ENCODE results near the gene GCGR. TPM values are rescaled to one million over a fixed set of nuclear protein-coding genes. Genes with fewer than 3 reads are reported as not detected.

Gene GCGR
- polyA plus RNA-seq, 1 donor: 2.5 TPM

- DNase-seq: no peak
- Histone ChIP-seq H3K9me3 (ENCODE audit: control insufficient read depth, low read depth, low read length) (peaks cover 4% of the 10 kb centered on the region), H3K4me3 (ENCODE audit: low read length) (no peak overlapping the region), H3K4me1 (ENCODE audit: control insufficient read depth, insufficient read depth, low read length) (peaks cover 18% of the 10 kb centered on the region), H3K36me3 (ENCODE audit: control insufficient read depth, insufficient read depth, low read length) (peaks cover 18% of the 10 kb centered on the region), H3K27me3 (ENCODE audit: control insufficient read depth, insufficient read depth, low read length) (no peaks in the 10 kb centered on the region), H3K27ac (ENCODE audit: low read length) (no peak overlapping the region)
- WGBS (ENCODE audit: insufficient coverage, low lambda C conversion rate): no CpG with 5 or more reads among the region's 30 CpGs
Measured at GRCh38 chr17:81822996-81823819, 19.3 kb downstream of the GCGR start.

- 60% methylated on average over 2 of the region's 33 CpGs for whole genome bisulfite sequencing (ENCODE audit: insufficient coverage, low lambda C conversion rate)
- Histone ChIP-seq H3K27ac (ENCODE audit: low read length) (no peak overlapping the region), H3K9me3 (ENCODE audit: control insufficient read depth, low read depth, low read length) (peaks cover 4% of the 10 kb centered on the region), H3K27me3 (ENCODE audit: control insufficient read depth, insufficient read depth, low read length) (no peaks in the 10 kb centered on the region), H3K36me3 (ENCODE audit: control insufficient read depth, insufficient read depth, low read length) (peaks cover 18% of the 10 kb centered on the region), H3K4me1 (ENCODE audit: control insufficient read depth, insufficient read depth, low read length) (peaks cover 18% of the 10 kb centered on the region), H3K4me3 (ENCODE audit: low read length) (no peak overlapping the region)
- no peak for DNase-seq
Measured at GRCh38 chr17:81823820-81824550, 20.0 kb downstream of the GCGR start.

- no CpG with 5 or more reads among the region's 11 CpGs for WGBS (ENCODE audit: insufficient coverage, low lambda C conversion rate)
- H3K36me3 ChIP-seq (ENCODE audit: control insufficient read depth, insufficient read depth, low read length): peaks cover 18% of the 10 kb centered on the region
- H3K27ac ChIP-seq (ENCODE audit: low read length): no peak overlapping the region
- H3K27me3 ChIP-seq (ENCODE audit: control insufficient read depth, insufficient read depth, low read length): no peaks in the 10 kb centered on the region
- peaks cover 4% of the 10 kb centered on the region for H3K9me3 ChIP-seq (ENCODE audit: control insufficient read depth, low read depth, low read length)
- H3K4me3 ChIP-seq (ENCODE audit: low read length): no peak overlapping the region
- peaks cover 18% of the 10 kb centered on the region for H3K4me1 ChIP-seq (ENCODE audit: control insufficient read depth, insufficient read depth, low read length)
- no peak for DNase-seq
Measured at GRCh38 chr17:81824595-81824994, 20.6 kb downstream of the GCGR start.

- DNase-seq: no peak
- H3K36me3 ChIP-seq (ENCODE audit: control insufficient read depth, insufficient read depth, low read length): peaks cover 18% of the 10 kb centered on the region
- no peak overlapping the region for H3K4me3 ChIP-seq (ENCODE audit: low read length)
- no peaks in the 10 kb centered on the region for H3K27me3 ChIP-seq (ENCODE audit: control insufficient read depth, insufficient read depth, low read length)
- H3K4me1 ChIP-seq (ENCODE audit: control insufficient read depth, insufficient read depth, low read length): peaks cover 18% of the 10 kb centered on the region
- WGBS (ENCODE audit: insufficient coverage, low lambda C conversion rate): no CpG with 5 or more reads among the region's 11 CpGs
- H3K27ac ChIP-seq (ENCODE audit: low read length): no peak overlapping the region
- H3K9me3 ChIP-seq (ENCODE audit: control insufficient read depth, low read depth, low read length): peaks cover 4% of the 10 kb centered on the region
Measured at GRCh38 chr17:81825841-81826466, 22.0 kb downstream of the GCGR start.

GRCh38 chr17:81828656-81829055, 24.7 kb downstream of the GCGR start:
- no peaks in the 10 kb centered on the region for H3K27me3 ChIP-seq (ENCODE audit: control insufficient read depth, insufficient read depth, low read length)
- no peak overlapping the region for H3K27ac ChIP-seq (ENCODE audit: low read length)
- H3K9me3 ChIP-seq (ENCODE audit: control insufficient read depth, low read depth, low read length): peaks cover 2% of the 10 kb centered on the region
- no peak for DNase-seq
- WGBS (ENCODE audit: insufficient coverage, low lambda C conversion rate): no CpG with 5 or more reads among the region's 7 CpGs
- H3K4me3 ChIP-seq (ENCODE audit: low read length): no peak overlapping the region
- peaks cover 4% of the 10 kb centered on the region for H3K36me3 ChIP-seq (ENCODE audit: control insufficient read depth, insufficient read depth, low read length)
- peaks cover 14% of the 10 kb centered on the region for H3K4me1 ChIP-seq (ENCODE audit: control insufficient read depth, insufficient read depth, low read length)

GRCh38 chr17:81829858-81830257, 25.9 kb downstream of the GCGR start:
- Histone ChIP-seq H3K4me1 (ENCODE audit: control insufficient read depth, insufficient read depth, low read length) (peaks cover 18% of the 10 kb centered on the region), H3K9me3 (ENCODE audit: control insufficient read depth, low read depth, low read length) (peaks cover 2% of the 10 kb centered on the region), H3K4me3 (ENCODE audit: low read length) (no peak overlapping the region), H3K27me3 (ENCODE audit: control insufficient read depth, insufficient read depth, low read length) (no peaks in the 10 kb centered on the region), H3K27ac (ENCODE audit: low read length) (no peak overlapping the region), H3K36me3 (ENCODE audit: control insufficient read depth, insufficient read depth, low read length) (no peaks in the 10 kb centered on the region)
- no peak for DNase-seq
- WGBS (ENCODE audit: insufficient coverage, low lambda C conversion rate): no CpG with 5 or more reads among the region's 6 CpGs

- Histone ChIP-seq H3K9me3 (ENCODE audit: control insufficient read depth, low read depth, low read length) (peaks cover 2% of the 10 kb centered on the region), H3K27me3 (ENCODE audit: control insufficient read depth, insufficient read depth, low read length) (no peaks in the 10 kb centered on the region), H3K36me3 (ENCODE audit: control insufficient read depth, insufficient read depth, low read length) (no peaks in the 10 kb centered on the region), H3K4me3 (ENCODE audit: low read length) (no peak overlapping the region), H3K4me1 (ENCODE audit: control insufficient read depth, insufficient read depth, low read length) (peaks cover 18% of the 10 kb centered on the region), H3K27ac (ENCODE audit: low read length) (no peak overlapping the region)
- DNase-seq: no peak
- no CpG with 5 or more reads among the region's 7 CpGs for WGBS (ENCODE audit: insufficient coverage, low lambda C conversion rate)
Measured at GRCh38 chr17:81831563-81831956, 27.6 kb downstream of the GCGR start.

- peaks cover 2% of the 10 kb centered on the region for H3K9me3 ChIP-seq (ENCODE audit: control insufficient read depth, low read depth, low read length)
- peaks cover 18% of the 10 kb centered on the region for H3K4me1 ChIP-seq (ENCODE audit: control insufficient read depth, insufficient read depth, low read length)
- no CpG with 5 or more reads among the region's 18 CpGs for WGBS (ENCODE audit: insufficient coverage, low lambda C conversion rate)
- peak overlapping the region; percentile 78 for H3K27ac ChIP-seq (ENCODE audit: low read length)
- no peaks in the 10 kb centered on the region for H3K36me3 ChIP-seq (ENCODE audit: control insufficient read depth, insufficient read depth, low read length)
- no peaks in the 10 kb centered on the region for H3K27me3 ChIP-seq (ENCODE audit: control insufficient read depth, insufficient read depth, low read length)
- peak in 1 of 2 donors; percentile 48 for DNase-seq
- H3K4me3 ChIP-seq (ENCODE audit: low read length): peak overlapping the region; percentile 87
Measured at GRCh38 chr17:81831957-81832607, 28.1 kb downstream of the GCGR start.

- Histone ChIP-seq H3K27me3 (ENCODE audit: control insufficient read depth, insufficient read depth, low read length) (no peaks in the 10 kb centered on the region), H3K36me3 (ENCODE audit: control insufficient read depth, insufficient read depth, low read length) (no peaks in the 10 kb centered on the region), H3K4me3 (ENCODE audit: low read length) (peak overlapping the region; percentile 87), H3K4me1 (ENCODE audit: control insufficient read depth, insufficient read depth, low read length) (peaks cover 18% of the 10 kb centered on the region), H3K9me3 (ENCODE audit: control insufficient read depth, low read depth, low read length) (peaks cover 2% of the 10 kb centered on the region), H3K27ac (ENCODE audit: low read length) (peak overlapping the region; percentile 78)
- no peak for DNase-seq
- WGBS (ENCODE audit: insufficient coverage, low lambda C conversion rate): no CpG with 5 or more reads among the region's 65 CpGs
Measured at GRCh38 chr17:81832608-81833159, 28.7 kb downstream of the GCGR start.

Data from large intestine (tissue), 3 donors.